HCT116 (cell line): ENCODE results near the gene CACNA1A.

Experiments
- JUND ChIP-seq: IDR thresholded peaks from 2 replicates; pipeline ENCODE4 v1.6.1; 2012
- TF ChIP-seq, protein P1 (sequence below), 3 experiments: fragments of 200-600 bp in 1 of 3; sonication (generic) in 1 of 3; IDR thresholded peaks in 2 of 3; conservative IDR thresholded peaks in 1 of 3; 2 replicates each; pipeline ENCODE4 v1.5.1; 2012 to 2017; ENCODE audit warnings: low read depth in 2 of 3, low read length in 2 of 3, antibody characterized with exemption in 1 of 3, borderline replicate concordance in 1 of 3, control low read depth in 1 of 3, mild to moderate bottlenecking in 1 of 3, mixed read lengths in 1 of 3, mixed run types in 1 of 3, moderate library complexity in 1 of 3; ENCODE audit not compliant: insufficient read depth in 1 of 3

DNA sequence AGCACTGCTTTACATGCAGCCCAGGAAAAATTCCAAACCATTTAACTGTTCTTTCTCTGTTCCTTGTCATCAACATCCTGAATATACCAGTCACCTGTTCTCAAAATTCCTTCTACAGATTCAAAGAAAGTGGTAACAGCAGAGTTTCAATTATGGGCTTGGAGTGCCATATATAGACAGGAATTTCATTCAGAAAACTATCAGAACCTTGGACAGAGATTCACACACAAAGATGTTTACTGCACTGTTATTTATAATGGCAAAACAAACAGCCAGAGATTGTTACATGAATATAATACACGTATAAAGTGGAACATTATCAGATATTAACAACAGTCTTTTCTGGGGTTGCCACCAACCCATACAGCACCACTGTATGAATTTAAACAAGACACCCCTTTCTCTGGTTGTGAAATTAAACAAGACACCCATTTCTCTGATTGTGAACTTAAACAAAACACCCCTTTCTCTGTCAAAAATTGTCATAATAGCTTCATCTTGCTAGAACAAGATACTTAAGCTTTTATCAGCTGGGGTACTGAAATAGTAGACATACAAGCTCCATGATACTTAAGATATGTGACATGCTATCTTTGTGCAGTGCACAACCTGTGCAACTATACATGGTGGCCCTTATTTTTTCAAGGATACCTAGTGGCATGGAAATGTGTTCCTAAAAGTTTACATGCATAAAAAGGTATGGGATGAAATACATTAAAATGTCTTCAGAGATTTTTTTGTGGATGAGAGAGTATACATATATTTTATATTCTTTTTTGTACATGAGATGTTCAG lies 12.6 kb downstream of the CACNA1A start:
- no peak for TF ChIP-seq JUND
- TF ChIP-seq, protein P1, sequence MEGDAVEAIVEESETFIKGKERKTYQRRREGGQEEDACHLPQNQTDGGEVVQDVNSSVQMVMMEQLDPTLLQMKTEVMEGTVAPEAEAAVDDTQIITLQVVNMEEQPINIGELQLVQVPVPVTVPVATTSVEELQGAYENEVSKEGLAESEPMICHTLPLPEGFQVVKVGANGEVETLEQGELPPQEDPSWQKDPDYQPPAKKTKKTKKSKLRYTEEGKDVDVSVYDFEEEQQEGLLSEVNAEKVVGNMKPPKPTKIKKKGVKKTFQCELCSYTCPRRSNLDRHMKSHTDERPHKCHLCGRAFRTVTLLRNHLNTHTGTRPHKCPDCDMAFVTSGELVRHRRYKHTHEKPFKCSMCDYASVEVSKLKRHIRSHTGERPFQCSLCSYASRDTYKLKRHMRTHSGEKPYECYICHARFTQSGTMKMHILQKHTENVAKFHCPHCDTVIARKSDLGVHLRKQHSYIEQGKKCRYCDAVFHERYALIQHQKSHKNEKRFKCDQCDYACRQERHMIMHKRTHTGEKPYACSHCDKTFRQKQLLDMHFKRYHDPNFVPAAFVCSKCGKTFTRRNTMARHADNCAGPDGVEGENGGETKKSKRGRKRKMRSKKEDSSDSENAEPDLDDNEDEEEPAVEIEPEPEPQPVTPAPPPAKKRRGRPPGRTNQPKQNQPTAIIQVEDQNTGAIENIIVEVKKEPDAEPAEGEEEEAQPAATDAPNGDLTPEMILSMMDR (IDR thresholded peaks at IDR 0.05 in 2 of 3, conservative IDR thresholded peaks at IDR 0.05 in 1 of 3; ENCODE audit: borderline replicate concordance in 1 of 3, insufficient read depth in 1 of 3, low read depth in 2 of 3, low read length in 2 of 3): no peak
